ENCODE measurements around the gene CELF2. TPM values are rescaled to one million over a fixed set of nuclear protein-coding genes. Genes with fewer than 3 reads are reported as not detected.
"Not testable (repeated sequence)": the region's sequence is repeated elsewhere in the genome, so short reads cannot be mapped to it uniquely, and the experiment has no call there.

CELF2 gene
- total RNA-seq, 1 donor from 2014 or later, result 71.2 TPM

DNA sequence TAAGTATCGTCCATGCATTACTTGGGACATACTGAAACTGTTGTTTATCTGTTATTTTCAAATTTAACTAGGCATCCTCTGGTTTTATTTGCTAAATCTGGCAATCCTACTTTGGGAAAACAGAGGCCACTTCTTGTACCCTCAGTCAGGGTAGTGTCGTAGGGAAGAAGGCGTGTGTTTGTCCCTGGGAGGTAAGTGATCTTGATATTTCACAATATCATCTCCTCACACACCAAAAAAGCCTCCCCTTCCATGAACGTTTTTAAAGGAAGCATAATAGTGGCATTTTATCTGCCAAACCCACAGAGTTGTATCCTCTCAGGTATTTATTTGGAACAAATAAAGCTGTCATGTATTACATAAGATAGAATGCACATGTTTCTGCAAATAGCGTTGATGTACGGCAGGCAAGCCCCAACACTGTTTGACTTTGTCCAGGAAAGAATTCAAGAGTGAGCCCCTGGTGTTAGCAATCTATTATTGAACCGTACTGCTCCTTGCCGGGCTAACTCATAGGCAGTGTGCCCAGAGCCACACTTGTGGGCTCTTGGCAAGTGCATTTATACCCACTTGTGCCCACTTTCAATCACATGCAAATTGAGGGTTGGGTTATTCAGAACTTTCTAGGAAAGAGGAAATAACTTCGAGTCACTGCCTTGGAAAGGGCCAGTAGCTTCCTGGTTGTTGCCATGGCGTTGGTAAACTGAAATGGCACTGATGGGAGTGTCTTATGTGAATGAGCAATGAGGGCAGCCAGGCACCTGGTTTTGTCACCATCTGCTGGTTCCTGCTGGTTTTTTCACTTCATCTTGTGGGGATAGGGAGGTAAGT is 327.8 kb downstream of the CELF2 start:
- ATAC-seq (peak; percentile 26), DNase-seq (ENCODE audit: missing footprints) (no peak)
- intact Hi-C loops (cut with DNase I), result no loop called here

DNA sequence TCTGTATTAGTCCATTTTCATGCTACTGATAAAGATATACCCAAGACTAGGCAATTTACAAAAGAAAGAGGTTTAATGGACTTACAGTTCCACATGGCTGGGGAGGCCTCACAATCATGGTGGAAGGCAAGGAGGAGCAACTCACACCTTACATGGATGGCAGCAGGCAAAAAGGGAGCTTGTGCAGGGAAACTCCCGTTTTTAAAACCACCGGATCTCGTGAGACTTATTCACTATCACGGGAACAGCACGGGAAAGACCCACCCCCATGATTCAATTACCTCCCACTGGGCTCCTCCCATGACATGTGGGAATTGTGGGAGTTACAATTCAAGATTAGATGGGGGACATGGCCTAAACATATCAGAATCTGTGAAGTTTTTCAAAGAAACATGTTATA is 329.9 kb downstream of the CELF2 start:
- DNase-seq (ENCODE audit: missing footprints); ATAC-seq; intact Hi-C loops (cut with DNase I): not testable (repeated sequence)

DNA sequence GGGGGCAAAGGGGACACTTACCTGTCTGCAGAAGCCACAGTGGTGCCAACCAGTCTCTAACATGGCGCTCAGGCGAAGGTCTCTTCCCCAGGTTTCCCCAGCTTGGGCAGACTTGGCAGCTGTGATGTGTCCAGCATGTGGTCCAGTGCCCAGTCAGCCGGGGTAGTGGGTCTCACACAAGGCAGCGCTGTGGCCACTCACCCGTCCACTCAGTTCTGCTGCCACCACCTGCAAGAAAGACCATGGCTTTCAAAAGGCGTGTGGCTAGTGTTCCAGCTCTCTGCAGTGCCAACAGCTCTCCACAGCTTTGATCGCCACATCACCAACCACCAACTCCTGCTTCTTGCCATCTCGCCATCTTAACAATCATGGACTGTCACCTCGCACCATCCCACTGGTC is 334.1 kb downstream of the CELF2 start:
- DNase-seq (ENCODE audit: missing footprints) (no peak), ATAC-seq (no peak)
- intact Hi-C loops (cut with DNase I), result no loop called here

DNA sequence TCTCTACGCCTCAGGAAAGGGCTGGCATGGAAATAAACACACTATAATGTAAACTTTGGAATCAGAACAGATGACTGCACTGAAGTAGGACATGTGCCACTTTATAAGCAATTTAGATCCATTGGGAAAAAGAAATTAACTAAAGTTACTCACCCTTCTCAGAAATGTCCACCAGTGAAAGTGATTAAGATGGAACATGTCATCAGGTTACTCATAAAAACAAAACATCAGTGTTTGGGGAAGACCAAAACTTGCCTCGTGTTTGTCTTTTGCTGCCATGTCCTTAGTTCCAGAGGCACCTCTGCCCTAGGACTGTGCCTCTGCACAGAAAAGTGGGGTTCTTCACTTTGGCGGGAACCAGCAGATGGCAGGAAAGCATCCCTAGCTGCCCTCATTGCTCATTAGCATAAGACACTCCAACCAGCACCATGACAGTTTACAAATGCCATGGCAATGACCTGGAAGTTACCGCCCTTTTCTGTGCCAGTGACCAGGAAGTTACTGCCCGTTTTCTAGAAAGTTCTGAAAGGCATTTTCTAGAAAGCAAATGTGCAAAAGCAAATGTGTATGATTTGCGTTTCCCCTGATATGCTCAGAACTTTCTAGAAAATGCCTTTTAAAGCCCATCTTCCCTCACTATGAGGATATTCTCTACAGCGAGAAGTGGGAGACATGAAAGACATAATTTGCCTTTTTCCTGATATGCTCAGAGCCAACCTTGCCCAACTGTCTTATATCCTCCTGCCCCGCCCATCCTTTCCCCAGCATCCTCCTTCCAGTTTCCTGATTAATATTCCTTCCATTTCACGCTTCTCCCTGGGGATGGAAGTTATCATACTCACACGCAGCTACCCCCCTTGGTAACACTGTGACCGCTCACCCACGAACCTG is 335.6 kb downstream of the CELF2 start:
- intact Hi-C loops (cut with DNase I), result no loop called here
- ATAC-seq (no peak), DNase-seq (ENCODE audit: missing footprints) (no peak)

GRCh38 chr10:11354823-11355222 is 337.2 kb downstream of the CELF2 start:
- intact Hi-C loops (cut with DNase I), result no loop called here
- DNase-seq (ENCODE audit: missing footprints), result no peak
- no peak for ATAC-seq

DNA sequence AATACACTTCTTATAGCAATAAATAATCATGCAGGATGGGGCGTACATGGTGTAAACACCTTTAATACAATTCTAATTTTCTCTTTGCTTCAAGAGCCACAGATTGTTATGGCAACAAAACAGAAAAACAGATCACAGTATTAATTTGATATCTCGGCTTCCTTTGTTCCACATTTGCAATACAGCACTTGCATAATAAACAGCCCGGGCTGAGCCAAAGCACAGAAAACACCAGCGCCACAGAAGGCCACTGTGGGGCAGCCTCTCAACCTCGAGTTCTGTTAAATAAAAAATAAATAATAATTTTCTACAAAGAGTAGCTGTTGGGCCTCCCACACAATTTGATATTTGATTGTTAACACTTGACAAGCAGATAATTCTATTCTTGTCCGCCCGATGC is 337.9 kb downstream of the CELF2 start:
- ATAC-seq (no peak), DNase-seq (ENCODE audit: missing footprints) (no peak)
- intact Hi-C loops (cut with DNase I), result no loop called here

DNA sequence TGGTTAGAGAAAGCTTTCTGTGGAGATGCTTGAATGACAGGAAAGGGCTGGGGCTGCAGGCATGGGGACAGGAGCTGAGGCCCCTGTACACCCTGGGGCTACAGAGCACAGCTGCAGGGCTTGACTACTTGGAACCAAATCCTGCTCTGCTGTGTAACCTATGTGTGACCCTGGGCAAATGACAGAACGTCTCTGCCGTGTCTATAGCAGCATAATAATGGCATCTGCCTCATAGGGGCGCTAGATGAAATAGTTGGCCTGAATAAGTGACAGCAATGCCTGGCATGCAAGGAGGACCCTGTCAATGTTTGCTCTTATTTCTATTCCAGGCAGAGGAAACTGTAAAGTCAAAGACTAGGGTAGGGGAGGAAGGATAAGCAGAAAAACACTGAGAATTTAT is 339.8 kb downstream of the CELF2 start:
- no peak for ATAC-seq
- DNase-seq (ENCODE audit: missing footprints), result no peak
- intact Hi-C loops (cut with DNase I), result no loop called here

DNA sequence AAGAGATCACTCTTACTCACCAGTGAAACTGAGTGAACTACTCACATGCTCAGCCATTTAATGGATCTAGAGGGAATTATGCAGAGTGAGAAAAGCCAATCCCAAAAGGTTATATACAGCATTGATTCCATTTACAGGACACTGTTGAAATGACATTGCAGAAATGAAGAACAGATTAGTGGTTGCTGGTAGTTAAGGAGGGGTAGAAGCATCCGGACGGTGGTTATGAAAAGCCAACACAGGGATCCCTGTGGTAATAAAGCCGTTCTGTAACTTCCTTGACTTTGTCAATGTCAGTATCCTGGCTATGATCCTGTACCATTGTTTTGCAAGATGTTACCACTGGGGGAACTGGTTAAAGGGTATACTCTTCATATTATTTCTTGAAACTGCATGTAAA is 340.3 kb downstream of the CELF2 start:
- ATAC-seq (no peak), DNase-seq (ENCODE audit: missing footprints) (no peak)
- intact Hi-C loops (cut with DNase I), result no loop called here

- ATAC-seq, result no peak
- no peak for DNase-seq (ENCODE audit: missing footprints)
- intact Hi-C loops (cut with DNase I), result no loop called here
These were observed 341.4 kb downstream of the CELF2 start for GRCh38 chr10:11358923-11359575.

- DNase-seq (ENCODE audit: missing footprints) (no peak), ATAC-seq (no peak)
- intact Hi-C loops (cut with DNase I), result no loop called here
These were observed 342.2 kb downstream of the CELF2 start for GRCh38 chr10:11359869-11360268.

DNA sequence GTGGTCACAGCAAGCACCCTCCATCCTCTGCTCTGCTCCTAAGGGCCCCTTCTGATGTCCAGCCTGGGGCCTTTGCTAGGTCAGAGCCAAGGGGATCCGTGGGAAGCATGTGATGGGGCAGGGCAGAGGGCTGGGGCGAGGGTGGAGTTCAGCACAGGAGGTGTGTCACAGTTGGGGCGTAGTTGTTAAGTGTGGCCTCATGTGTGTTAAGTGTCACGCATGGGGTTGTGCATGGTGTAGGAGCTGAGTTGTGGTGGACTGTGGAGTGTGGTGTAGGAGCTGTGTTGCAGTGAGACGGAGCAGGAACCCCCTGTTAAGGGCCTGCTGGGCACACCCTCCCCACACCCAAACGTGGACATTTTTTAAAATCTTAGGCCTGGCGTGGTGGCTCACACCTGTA is 345.8 kb downstream of the CELF2 start:
- ATAC-seq (no peak), DNase-seq (ENCODE audit: missing footprints) (no peak)
- intact Hi-C loops (cut with DNase I), result no loop called here

DNA sequence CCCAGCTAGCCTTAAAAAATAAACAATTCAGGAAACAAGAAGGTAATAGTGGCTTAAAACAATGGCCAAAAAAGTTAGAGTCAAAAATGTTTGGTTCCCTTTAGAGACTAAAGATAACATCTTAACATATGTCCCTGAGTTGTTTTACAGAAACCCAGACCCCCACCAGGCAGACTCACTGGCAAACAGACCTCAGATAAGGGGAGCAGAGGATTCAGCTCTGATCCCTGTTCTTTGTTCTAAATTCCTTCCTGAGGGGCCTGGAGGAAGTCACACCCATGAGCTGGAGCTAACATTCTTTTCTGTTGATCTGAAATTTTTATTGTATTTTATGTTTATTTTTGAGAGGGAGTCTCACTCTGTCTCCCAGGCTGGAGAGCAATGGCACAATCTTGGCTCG is 346.6 kb downstream of the CELF2 start:
- no peak for ATAC-seq
- no peak for DNase-seq (ENCODE audit: missing footprints)
- intact Hi-C loops (cut with DNase I), result no loop called here

DNA sequence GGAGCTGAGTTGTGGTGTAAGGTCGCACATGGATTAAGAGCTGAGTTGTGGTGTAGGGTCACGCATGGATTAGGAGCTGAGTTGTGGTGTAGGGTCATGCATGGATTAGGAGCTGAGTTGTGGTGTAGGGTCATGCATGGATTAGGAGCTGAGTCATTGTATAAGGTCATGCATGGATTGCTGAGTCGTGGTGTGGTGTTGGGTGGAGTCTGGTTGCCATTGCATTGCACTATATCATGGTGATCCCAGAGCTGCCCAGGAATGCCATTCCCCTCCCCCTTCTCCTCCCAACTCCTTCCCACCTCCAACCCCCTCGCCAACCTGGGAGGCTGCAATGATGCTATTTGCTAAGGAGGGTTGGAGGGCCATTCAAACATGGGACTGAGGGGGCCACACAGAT is 349.2 kb downstream of the CELF2 start:
- DNase-seq (ENCODE audit: missing footprints); intact Hi-C loops (cut with DNase I); ATAC-seq: not testable (repeated sequence)

DNA sequence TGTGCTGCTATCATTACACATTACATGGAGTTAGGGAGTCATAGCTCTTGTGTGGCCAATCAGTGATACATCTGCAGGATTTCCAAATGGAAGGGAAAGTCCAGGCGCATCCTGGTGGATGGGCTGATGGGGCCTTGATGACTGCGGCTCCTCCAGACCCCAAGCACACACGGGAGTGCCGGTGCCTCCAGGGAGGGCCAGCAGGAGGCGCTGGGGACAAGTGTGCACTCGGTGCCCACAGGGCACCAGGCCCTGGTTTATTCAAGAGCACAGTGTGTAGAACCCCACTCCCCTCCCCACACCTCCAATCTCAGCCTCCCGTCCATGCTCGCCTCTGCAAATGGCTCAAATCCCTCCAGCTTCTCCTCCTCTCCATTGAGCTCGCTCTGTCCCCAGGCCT is 349.8 kb downstream of the CELF2 start:
- ATAC-seq, result no peak
- intact Hi-C loops (cut with DNase I), result no loop called here
- no peak for DNase-seq (ENCODE audit: missing footprints)

DNA sequence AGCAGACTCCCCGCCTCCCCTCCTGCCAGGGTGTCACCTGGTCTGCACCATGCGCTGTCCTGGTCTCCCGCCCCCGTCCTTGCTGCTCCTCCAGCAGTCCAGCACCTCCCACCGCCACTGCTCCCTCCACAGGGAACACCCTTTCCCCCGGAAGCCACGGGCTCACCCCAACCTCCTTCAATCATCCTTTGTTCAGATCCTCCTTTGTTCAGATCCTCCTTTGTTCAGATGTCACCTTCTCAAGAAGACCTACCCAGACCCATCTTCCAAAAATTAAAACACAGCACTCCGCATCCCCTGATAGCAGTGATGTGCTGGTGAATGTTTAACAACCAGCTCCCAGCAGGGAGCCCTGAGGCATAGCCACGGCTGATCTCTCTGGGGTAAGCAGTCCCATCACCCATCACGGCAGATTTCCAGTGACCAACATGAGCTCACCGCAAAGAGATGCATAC is 356.1 kb downstream of the CELF2 start:
- no peak for ATAC-seq
- DNase-seq (ENCODE audit: missing footprints), result no peak
- intact Hi-C loops (cut with DNase I), result no loop called here

DNA sequence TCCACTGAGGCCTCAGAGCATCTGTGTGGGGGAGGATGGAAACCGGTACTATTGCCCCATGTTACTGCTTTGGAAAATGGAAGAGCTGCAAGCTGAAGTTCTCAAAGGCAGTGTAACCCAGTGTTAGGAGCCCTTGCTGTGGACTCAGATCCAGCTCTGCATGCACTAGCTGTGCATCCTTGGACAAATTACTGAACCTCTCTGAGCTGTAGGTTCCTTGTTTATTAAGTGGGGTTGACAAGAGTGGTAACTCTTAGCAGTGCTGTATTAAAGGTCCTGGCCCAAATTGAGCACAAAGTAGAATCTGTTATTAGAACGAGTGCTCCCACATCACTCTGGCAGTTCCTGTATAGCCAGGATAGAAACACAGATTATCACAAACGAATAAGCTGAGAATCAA is 359.6 kb downstream of the CELF2 start:
- ATAC-seq (no peak), DNase-seq (ENCODE audit: missing footprints) (no peak)
- intact Hi-C loops (cut with DNase I), result no loop called here

- ATAC-seq (peak; percentile 27), DNase-seq (ENCODE audit: missing footprints) (no peak)
- intact Hi-C loops (cut with DNase I), result no loop called here
These were observed 361.2 kb downstream of the CELF2 start for GRCh38 chr10:11378835-11379234.

DNA sequence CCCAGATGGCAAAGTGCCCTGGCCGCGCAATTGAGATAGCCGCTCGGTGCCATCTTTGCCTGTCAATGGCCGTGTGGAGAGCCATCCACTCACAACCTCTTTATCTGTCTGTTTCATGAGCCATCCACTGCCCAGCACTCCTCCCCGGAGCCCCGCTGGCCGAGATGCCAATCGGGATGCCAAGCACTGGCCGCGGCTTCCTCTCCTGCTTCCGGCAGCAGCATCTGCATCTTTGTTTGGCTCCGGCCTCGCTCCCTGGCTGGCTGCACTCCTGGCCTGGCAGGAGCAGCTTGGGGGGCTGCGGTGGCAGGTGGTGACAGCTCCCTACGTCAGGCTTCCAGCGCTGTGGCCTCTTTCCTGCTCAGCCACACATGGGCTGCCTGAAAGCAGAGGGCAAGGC is 362.1 kb downstream of the CELF2 start:
- no peak for DNase-seq (ENCODE audit: missing footprints)
- intact Hi-C loops (cut with DNase I), result no loop called here
- peak; percentile 46 for ATAC-seq

DNA sequence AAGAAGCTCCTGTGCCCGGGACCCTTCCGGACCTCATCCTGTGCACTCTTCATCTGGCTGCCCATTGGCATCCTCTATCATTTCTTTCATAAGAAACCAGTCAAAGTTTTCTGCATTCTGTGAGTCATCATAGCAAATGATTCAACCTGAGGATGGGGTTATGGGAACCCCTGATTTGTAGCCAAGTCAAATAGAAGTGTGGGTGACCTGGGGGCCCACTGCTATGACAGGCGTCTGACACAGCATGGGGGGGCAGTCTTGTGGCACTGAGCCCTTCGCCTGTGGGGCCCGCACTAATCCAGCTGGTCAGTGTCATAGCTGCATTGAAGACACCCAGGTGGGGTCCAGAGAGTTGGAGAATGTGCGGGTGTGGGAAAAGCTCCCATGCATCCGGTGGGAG is 363.4 kb downstream of the CELF2 start:
- ATAC-seq (no peak), DNase-seq (ENCODE audit: missing footprints) (no peak)
- intact Hi-C loops (cut with DNase I), result no loop called here

Measured in Right ventricle myocardium inferior (tissue), 1 donor.